Omental fat pad (tissue), 4 donors: ENCODE measurements around the gene SUMO3. TPM values are rescaled to one million over a fixed set of nuclear protein-coding genes. Genes with fewer than 3 reads are reported as not detected.

Experiments
- ATAC-seq: fragments of 150-250 bp; one replicate; pipeline ENCODE4 v1.9.1; 2016; ENCODE audit warnings: mild to moderate bottlenecking, moderate library complexity; ENCODE audit not compliant: low FRiP score
- DNase-seq: peaks from one replicate; pipeline ENCODE4 v3.0.0-alpha.2; 2019; ENCODE audit warnings: low spot score
- total RNA-seq, 4 donors: library from RNA; depleted of rRNA; stranded (reverse); fragments of >200 nt; gene quantifications; one replicate each; pipeline ENCODE4 v1.1.0, GENCODE V29; 2016
- TF ChIP-seq, protein P1 (sequence below), 3 donors: fragments of 450-650 bp; IDR thresholded peaks; one replicate each; pipeline ENCODE4 v1.5.1; 2016 to 2017; ENCODE audit warnings: antibody characterized with exemption in 3 of 3, mild to moderate bottlenecking in 3 of 3, moderate library complexity in 2 of 3

The SUMO3 gene
- total RNA-seq, 4 donors from 2014 or later = 55.5 to 62.9 (median 60.2) TPM

DNA sequence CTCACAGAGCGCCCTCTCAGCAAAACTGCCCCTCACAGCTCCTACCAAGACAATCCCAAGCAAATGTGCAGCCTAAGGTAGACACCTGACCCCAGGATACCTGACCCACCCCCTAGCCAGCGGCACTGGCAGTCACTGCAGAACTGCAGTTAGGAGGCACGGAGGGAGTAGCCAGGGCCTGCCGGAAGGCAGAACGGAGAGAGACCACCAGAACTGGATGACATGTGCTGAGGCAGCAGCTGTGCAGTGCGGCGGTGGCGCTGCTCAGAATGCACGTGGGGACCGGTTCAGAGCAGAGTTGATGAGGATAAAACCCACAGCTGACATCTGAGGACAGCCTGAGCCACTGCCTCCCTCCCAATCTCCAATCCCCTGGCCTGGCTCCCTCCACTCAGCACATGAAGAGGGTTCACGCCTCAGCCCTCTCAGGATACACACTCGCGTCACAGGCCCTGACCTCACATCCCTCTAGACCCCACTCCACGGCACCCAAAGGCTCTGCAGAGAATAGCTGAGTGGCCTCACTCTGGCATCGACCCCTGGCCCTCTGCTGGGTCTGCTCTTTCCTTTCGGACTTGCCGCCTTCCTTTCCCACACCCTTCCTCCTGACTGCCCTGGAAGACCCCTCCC is 45.9 kb downstream of the SUMO3 start:
- TF ChIP-seq, protein P1, sequence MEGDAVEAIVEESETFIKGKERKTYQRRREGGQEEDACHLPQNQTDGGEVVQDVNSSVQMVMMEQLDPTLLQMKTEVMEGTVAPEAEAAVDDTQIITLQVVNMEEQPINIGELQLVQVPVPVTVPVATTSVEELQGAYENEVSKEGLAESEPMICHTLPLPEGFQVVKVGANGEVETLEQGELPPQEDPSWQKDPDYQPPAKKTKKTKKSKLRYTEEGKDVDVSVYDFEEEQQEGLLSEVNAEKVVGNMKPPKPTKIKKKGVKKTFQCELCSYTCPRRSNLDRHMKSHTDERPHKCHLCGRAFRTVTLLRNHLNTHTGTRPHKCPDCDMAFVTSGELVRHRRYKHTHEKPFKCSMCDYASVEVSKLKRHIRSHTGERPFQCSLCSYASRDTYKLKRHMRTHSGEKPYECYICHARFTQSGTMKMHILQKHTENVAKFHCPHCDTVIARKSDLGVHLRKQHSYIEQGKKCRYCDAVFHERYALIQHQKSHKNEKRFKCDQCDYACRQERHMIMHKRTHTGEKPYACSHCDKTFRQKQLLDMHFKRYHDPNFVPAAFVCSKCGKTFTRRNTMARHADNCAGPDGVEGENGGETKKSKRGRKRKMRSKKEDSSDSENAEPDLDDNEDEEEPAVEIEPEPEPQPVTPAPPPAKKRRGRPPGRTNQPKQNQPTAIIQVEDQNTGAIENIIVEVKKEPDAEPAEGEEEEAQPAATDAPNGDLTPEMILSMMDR (IDR thresholded peaks at IDR 0.05) = no peak

DNA sequence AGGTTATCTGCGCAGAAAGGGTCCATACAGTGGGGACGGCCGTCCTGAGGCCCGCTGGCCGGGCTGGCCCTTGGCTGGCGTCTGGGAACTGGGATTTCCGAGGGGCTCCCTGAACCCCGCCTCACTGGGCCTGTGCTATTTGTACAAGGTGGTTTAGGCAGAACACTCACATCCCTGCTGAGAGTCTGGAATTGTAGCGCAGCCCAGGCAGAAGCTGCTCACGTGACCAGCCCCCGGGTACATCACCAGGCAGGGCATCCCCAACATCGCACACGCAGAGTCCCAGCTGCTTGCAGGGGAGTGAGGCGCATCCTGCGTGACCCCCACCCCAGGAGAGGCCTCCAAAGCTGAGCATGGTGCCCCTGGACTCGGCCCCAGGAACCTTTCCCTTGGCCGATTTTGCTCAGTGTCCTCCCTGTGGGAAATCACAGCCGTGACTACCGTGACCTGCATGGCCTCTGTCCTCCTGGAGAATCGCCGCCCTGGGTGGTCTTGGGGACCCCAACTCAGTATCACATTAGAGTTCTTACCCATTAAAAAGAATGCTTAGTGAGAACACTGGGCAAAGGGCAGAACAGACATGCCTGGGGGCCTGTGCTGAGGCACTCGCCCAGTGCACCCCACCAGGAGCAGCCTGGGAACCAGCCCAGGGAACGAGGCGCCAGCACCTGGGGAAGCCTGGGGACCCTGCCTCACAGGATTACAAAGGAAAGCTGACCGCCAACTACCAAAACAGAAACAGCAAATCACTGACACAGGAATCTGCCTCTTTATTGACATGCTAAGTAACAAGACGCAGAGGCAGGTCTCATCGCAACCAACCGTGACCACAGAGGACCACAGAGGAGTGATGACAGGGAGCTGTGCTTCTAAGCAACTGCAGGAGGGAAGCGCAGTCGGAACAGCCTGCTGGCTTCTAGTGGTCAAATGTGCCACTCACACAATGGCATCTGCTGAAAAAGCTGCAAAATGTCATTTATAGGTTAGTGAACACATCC is 49.7 kb downstream of the SUMO3 start:
- ATAC-seq = no peak
- no peak for DNase-seq
- TF ChIP-seq, protein P1 (IDR thresholded peaks at IDR 0.05) = no peak

More for the DNA sequence above, 45.9 kb downstream of the SUMO3 start:
- DNase-seq = no peak
- ATAC-seq = no peak

DNA sequence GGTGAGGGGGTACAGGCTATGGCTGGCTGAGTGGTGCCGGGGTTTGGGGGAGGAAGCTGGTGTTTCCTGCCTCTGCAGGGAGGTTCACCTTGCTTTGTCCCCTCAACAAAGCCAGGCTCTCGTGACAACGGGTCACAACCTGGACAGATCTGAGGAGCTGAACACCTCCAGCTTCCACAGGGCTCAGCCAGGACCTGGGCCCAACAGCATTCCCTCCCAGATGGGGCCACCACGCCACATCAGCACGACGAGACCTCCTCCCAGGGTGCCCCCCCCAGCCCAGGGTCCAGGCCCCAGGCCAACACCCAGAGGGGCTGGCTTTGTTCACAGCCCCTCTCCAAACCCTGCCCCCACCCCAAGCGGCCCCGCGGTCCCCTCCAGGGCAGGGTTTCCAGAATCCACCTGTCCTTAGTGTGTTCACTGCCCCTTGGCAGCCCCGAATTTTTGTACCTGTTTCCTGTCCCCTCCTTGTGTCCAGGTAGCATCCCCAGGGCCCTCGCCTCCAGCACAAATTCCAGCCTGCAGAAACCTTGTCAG is 51.0 kb downstream of the SUMO3 start:
- ATAC-seq = no peak

DNA sequence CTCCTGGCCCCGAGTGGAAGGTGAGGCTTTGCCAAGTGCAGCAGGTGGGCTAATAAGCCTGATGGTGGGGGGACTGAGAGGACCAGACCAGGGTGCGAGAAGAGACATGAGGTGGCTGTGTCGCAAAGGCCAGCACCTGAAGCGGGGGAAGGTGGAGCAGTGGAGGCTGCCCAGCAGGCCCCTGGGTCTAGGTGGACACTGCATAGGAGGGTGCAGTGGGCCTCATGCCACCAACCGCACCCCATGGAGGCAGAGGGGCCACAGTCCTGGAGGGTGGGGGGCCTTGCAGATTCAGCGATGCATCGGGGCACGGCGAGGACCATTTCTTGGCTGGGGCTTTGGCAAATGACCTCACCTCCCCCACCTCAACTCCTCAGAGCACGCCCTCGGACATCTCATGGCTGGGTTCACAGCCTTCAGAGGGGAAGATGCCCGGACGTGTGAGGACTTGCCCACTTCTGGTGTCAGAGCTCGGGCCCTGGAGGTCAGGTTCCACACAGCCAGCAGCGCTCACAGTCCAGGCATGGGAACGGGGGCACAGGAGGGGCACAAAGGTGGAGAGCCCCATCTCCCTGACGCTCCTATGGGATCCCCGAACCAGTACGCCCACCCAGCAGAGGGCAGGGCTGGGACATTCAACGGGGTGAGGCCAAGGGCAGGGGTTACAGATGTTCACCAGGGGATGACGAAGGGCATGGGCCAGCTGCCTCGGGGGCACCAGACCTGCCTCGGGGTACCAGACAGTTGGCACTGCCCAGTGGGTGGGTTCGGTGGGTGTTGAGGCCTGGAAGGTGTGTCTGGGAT is 51.6 kb downstream of the SUMO3 start:
- TF ChIP-seq, protein P1 (IDR thresholded peaks at IDR 0.05) = no peak
- DNase-seq (no peak), ATAC-seq (no peak)

More for the DNA sequence above, 51.0 kb downstream of the SUMO3 start:
- TF ChIP-seq, protein P1 (IDR thresholded peaks at IDR 0.05) = no peak
- DNase-seq = no peak

DNA sequence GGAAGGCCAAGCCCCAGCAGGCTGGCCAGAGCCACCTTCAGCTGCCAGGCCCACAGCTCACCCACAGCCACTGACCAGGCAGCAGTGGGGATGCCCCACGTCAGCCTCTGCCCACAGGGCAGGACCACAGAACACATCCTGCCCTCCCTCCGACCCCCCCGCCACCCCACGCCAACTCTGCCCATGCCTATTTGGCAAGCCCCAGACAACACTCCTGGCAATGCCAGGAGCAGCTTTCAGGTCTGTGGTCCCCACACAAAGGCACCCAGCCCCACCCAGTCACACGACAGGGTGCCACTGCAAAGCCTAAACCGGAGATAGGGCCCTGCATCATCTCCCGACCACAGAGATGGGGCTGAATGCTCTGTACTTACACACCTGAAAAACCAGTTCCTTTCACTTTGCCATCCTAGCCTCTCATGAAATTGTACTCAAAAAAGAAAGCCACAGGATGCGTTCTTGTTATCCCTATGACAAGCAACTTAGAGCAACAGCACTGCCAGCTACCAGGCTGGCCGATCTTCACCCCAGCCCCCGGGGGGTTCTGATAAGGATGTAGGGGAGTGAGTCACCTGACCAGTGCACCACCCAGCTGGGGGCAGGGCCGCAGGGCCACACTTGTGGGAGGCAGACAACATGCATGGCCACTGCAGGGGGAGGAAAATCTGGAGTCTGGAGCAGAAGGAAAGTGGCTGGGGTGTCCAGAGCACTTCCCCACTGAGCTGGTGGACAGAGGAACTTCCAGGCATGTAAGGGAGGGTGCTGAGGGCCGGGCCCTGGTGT is 52.4 kb downstream of the SUMO3 start:
- TF ChIP-seq, protein P1 (IDR thresholded peaks at IDR 0.05) = no peak
- ATAC-seq (no peak), DNase-seq (no peak)
